ENCODE measurements around the gene VASP. TPM values are rescaled to one million over a fixed set of nuclear protein-coding genes. Genes with fewer than 3 reads are reported as not detected.

Gene VASP
- total RNA-seq: 50.1 and 71.3 TPM in 2 replicates

DNA sequence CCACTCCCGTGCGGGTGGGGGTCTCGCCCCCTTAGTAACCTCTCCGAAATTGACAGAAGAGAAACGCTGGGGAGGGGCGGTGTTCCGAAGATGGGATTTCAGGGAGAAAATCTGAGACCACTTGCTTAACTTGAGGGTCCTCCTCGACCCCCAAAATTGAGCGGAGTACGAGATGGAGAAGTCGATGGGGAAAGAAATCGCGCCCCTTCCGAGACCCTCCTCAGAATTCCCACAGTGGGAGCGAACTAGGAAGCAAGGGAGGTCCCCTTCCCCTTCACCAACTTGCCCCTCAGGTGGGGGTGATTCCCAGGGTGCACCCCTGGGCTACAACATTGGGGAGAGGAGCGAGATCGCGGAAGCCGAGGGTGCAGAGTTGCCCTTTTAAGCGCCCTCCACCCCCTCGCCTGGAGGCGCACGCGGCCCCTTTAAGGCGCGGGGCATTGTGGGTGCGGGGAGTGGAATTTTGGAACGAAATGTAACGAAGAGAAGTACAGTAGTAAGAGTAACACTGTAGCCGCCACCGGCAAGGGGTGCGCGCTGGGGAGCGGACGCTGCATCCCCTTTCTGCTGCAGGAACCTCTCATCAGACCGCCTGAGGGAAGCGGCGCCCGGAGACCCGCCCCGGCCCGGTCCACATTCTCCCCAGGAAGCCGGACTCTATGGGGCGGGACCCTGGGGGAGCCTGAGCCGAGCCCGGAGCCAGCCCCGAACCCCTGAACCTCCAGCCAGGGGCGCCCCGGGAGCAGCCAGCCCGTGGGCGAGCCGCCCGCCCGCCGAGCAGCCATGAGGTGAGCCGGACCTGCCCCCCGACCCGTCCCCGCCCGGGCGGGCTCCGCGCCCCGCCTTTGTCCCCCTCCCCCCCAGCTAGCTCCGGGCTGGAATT, at the start of gene VASP:
TSS of gene VASP (plus strand) at position 491 of the 883 bp plus-strand sequence. CDS start at position 784, 293 bp downstream.
- Histone ChIP-seq H3K27ac (ENCODE audit: low read depth, low read length) (peak within 1 kb of the TSS; percentile 80), H2AFZ (ENCODE audit: low read length) (peak within 1 kb of the TSS; percentile 94), H4K20me1 (ENCODE audit: insufficient read depth, low read length) (peaks cover 25% of the 10 kb centered on the region), H3K36me3 (ENCODE audit: insufficient read depth, low read length) (peaks cover 6% of the 10 kb centered on the region), H3K27me3 (ENCODE audit: insufficient read depth, low read length) (no peaks in the 10 kb centered on the region), H3K4me2 (ENCODE audit: insufficient read depth, low read length) (peak within 1 kb of the TSS; percentile 100), H3K4me3 (ENCODE audit: insufficient read depth, low read length) (peak within 1 kb of the TSS; percentile 90), H3K79me2 (ENCODE audit: insufficient read depth, low read length) (peaks cover 47% of the 10 kb centered on the region), H3K4me1 (ENCODE audit: insufficient read depth, low read length) (peaks cover 20% of the 10 kb centered on the region), H3K9me3 (ENCODE audit: low read depth, low read length) (no peaks in the 10 kb centered on the region)
- no peak for TF ChIP-seq CTCF (IDR thresholded peaks at IDR 0.05; ENCODE audit: extremely low read depth, low read depth, low read length)
- DNase-seq (ENCODE audit: insufficient read length, low spot score, missing footprints): peak; percentile 99

- no peak for TF ChIP-seq CTCF (IDR thresholded peaks at IDR 0.05; ENCODE audit: extremely low read depth, low read depth, low read length)
- Histone ChIP-seq H3K79me2 (ENCODE audit: insufficient read depth, low read length) (no peaks in the 10 kb centered on the region), H2AFZ (ENCODE audit: low read length) (no peak overlapping the region), H3K27ac (ENCODE audit: low read depth, low read length) (no peak overlapping the region), H3K27me3 (ENCODE audit: insufficient read depth, low read length) (no peaks in the 10 kb centered on the region), H3K36me3 (ENCODE audit: insufficient read depth, low read length) (no peaks in the 10 kb centered on the region), H3K4me1 (ENCODE audit: insufficient read depth, low read length) (peaks cover 24% of the 10 kb centered on the region), H3K9me3 (ENCODE audit: low read depth, low read length) (no peaks in the 10 kb centered on the region), H3K4me2 (ENCODE audit: insufficient read depth, low read length) (no peak overlapping the region), H3K4me3 (ENCODE audit: insufficient read depth, low read length) (no peak overlapping the region), H4K20me1 (ENCODE audit: insufficient read depth, low read length) (no peaks in the 10 kb centered on the region)
- peak; percentile 14 for DNase-seq (ENCODE audit: insufficient read length, low spot score, missing footprints)
These were observed 49.5 kb upstream of the VASP start for GRCh38 chr19:45457776-45458175.

DNA sequence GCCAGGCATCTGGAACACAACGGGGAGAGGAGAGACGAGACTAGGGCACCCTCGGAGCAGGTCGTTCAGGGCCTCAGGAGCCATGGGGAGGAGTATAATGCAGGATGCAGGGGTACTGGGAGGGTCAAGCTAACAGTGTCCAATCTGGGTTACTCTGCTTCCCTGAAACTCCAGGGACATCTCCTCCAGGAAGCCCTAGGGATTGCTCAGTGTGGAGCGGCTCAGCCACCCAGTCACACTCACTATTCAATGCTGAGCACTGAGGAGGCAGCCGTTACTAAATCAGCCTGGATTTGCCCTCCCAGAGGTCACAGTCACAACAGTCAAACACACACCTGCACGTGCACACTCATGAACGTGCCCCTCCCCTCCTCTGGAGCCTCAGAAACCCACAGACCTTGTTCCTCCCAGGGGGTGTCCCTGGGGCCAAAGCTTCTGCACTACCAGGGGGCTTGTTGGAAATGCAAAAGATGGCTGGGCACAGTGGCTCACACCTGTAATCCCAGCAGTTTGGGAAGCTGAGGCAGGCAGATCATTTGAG, 46.4 kb upstream of the VASP start:
- TF ChIP-seq CTCF (IDR thresholded peaks at IDR 0.05; ENCODE audit: extremely low read depth, low read depth, low read length): no peak
- no peak overlapping the region for H2AFZ ChIP-seq (ENCODE audit: low read length)
- no peak overlapping the region for H3K27ac ChIP-seq (ENCODE audit: low read depth, low read length)
- no peaks in the 10 kb centered on the region for H3K9me3 ChIP-seq (ENCODE audit: low read depth, low read length)
- no peaks in the 10 kb centered on the region for H3K36me3 ChIP-seq (ENCODE audit: insufficient read depth, low read length)
- no peaks in the 10 kb centered on the region for H3K79me2 ChIP-seq (ENCODE audit: insufficient read depth, low read length)
- no peaks in the 10 kb centered on the region for H4K20me1 ChIP-seq (ENCODE audit: insufficient read depth, low read length)
- H3K4me2 ChIP-seq (ENCODE audit: insufficient read depth, low read length): no peak overlapping the region
- DNase-seq (ENCODE audit: insufficient read length, low spot score, missing footprints): no peak
- no peaks in the 10 kb centered on the region for H3K27me3 ChIP-seq (ENCODE audit: insufficient read depth, low read length)
- H3K4me1 ChIP-seq (ENCODE audit: insufficient read depth, low read length): peaks cover 8% of the 10 kb centered on the region
- H3K4me3 ChIP-seq (ENCODE audit: insufficient read depth, low read length): no peak overlapping the region

GRCh38 chr19:45462174-45462573, 45.1 kb upstream of the VASP start:
- peak; percentile 52 for DNase-seq (ENCODE audit: insufficient read length, low spot score, missing footprints)
- Histone ChIP-seq H3K36me3 (ENCODE audit: insufficient read depth, low read length) (no peaks in the 10 kb centered on the region), H3K9me3 (ENCODE audit: low read depth, low read length) (no peaks in the 10 kb centered on the region), H2AFZ (ENCODE audit: low read length) (no peak overlapping the region), H4K20me1 (ENCODE audit: insufficient read depth, low read length) (no peaks in the 10 kb centered on the region), H3K27ac (ENCODE audit: low read depth, low read length) (no peak overlapping the region), H3K4me1 (ENCODE audit: insufficient read depth, low read length) (peaks cover 5% of the 10 kb centered on the region), H3K79me2 (ENCODE audit: insufficient read depth, low read length) (peaks cover 2% of the 10 kb centered on the region), H3K27me3 (ENCODE audit: insufficient read depth, low read length) (no peaks in the 10 kb centered on the region), H3K4me2 (ENCODE audit: insufficient read depth, low read length) (no peak overlapping the region), H3K4me3 (ENCODE audit: insufficient read depth, low read length) (no peak overlapping the region)
- TF ChIP-seq CTCF (IDR thresholded peaks at IDR 0.05; ENCODE audit: extremely low read depth, low read depth, low read length): no peak
